GM12873 (cell line): ENCODE data around the gene AKT2.

Experiments used
- TF ChIP-seq, protein P1 (sequence below): IDR thresholded peaks from 2 replicates; pipeline ENCODE4 v1.5.1; 2012; ENCODE audit warnings: low read depth, mild to moderate bottlenecking, moderate library complexity, low read length, control low read depth; ENCODE audit not compliant: insufficient read depth; ENCODE audit errors: missing control alignments

The AKT2 gene

DNA sequence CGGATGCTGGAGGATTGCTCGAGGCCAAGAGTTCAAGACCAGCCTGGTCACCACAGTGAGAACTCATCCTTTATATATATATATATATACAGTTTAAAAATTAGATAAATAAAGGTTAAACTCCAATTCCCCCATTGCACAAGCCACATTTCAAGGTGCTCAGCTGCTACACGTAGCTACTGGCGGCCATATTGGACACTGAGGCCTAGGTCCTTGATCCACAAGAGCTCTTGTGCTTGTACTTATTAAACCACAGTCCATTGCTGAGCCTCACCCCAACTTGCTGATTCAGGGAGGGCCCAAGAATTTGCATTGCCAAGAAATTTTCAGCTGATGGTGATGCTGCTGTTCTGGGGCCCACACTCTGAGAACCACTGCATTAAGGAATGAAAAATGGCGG, 76.5 kb downstream of the AKT2 start:
- TF ChIP-seq, protein P1, sequence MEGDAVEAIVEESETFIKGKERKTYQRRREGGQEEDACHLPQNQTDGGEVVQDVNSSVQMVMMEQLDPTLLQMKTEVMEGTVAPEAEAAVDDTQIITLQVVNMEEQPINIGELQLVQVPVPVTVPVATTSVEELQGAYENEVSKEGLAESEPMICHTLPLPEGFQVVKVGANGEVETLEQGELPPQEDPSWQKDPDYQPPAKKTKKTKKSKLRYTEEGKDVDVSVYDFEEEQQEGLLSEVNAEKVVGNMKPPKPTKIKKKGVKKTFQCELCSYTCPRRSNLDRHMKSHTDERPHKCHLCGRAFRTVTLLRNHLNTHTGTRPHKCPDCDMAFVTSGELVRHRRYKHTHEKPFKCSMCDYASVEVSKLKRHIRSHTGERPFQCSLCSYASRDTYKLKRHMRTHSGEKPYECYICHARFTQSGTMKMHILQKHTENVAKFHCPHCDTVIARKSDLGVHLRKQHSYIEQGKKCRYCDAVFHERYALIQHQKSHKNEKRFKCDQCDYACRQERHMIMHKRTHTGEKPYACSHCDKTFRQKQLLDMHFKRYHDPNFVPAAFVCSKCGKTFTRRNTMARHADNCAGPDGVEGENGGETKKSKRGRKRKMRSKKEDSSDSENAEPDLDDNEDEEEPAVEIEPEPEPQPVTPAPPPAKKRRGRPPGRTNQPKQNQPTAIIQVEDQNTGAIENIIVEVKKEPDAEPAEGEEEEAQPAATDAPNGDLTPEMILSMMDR = no peak

DNA sequence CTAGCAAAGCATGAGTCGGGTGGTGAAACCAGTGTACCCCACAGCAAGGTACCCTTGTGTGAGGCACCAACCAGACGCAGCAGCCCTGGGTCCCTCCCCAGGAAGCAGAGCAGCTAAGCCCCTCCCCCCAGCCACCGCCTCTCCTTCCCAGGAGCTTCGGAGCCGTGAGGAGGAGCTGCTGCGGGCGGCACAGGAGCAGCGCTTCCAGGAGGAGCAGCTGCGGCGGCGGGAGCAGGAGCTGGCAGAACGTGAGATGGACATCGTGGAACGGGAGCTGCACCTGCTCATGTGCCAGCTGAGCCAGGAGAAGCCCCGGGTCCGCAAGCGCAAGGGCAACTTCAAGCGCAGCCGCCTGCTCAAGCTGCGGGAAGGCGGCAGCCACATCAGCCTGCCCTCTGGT, 79.4 kb downstream of the AKT2 start:
- TF ChIP-seq, protein P1 = no peak

DNA sequence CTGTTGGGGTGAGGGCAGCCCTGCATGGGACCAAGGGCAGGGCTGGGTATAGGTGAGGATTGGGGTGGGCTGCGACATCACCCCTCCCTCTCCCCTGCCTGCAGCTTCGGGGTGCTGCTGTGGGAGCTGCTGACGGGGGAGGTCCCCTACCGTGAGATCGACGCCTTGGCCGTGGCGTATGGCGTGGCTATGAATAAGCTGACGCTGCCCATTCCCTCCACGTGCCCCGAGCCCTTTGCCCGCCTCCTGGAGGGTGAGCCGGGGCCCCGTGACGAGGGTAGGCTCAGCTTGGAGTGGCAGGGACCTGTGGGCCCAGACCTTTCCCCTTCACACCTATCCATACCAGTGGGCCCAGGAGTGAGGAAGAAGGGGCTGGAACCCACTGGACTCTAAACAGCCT, 80.8 kb downstream of the AKT2 start:
- TF ChIP-seq, protein P1 = no peak

DNA sequence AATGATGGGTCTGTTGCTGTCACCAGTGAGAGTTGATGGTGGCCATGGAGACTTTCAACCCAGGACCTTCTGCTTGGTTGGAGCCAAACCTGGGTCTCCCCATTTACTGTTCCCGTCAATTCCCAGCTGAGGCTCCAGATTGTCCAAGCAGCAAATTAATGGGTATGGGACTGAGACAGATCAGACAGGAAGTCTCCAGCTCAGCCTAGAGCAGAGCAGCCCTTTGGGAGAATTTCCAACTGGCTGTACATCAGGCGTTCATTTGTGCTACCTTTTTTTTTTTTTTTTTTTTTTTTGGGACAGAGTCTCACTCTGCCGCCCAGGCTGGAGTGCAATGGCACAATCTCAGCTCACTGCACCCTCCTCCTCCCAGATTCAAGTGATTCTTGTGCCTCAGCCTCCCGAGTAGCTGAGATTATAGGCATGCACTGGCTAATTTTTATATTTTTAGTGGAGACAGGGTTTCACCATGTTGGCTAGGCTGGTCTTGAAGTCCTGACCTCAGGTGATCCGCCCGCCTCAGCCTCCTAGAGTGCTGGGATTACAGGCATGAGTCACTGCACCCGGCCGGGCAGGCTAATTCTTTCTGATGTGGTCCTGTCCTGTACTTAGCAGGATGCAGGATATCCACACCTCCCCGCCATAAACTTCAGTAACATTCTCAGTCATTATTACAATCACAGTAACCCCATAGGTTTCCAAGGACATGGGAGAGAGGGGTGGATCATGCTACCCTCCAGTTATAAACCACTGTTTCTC, 84.6 kb downstream of the AKT2 start:
- TF ChIP-seq, protein P1 = no peak

DNA sequence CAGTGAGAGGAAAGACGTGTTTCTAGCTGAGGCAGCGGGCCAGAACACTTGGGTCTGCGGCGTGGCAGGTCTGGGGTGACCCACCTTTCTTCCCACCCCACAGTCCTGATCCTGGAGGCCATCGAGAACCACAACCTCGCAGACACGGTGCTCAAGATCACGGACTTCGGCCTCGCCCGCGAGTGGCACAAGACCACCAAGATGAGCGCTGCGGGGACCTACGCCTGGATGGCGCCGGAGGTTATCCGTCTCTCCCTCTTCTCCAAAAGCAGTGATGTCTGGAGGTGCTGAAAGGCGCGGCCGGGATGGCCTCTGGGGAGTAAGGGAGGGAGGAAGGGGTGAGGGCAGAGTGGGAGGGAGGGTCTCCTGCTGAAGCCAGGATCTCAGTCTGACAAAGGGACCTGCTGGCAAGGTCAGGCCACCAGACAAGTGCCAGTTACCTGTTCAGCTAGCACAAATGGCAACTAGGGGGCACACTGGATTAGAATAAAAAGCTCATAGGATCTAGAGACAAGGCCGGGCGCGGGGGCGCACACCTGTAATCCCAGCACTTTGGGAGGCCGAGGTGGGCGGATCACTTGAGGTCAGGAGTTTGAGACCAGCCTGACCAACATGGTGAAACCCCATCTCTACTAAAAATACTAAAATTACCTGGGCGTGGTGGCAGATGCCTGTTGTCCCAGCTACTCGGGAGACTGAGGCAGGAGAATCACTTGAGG, 86.7 kb downstream of the AKT2 start:
- TF ChIP-seq, protein P1 = no peak

DNA sequence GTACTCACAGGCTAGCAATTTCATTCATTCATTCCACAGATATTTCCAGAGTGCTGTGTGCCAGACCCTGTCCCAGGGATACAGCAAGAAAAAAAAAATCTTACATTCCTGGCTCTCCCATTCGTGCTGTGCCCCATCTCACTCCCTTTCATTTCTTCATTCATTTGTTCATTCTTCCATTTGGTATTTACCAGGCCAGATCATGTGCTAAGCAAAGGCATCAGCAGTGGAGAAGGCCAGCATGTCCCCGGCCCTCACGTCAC, 91.6 kb downstream of the AKT2 start:
- TF ChIP-seq, protein P1 = no peak

DNA sequence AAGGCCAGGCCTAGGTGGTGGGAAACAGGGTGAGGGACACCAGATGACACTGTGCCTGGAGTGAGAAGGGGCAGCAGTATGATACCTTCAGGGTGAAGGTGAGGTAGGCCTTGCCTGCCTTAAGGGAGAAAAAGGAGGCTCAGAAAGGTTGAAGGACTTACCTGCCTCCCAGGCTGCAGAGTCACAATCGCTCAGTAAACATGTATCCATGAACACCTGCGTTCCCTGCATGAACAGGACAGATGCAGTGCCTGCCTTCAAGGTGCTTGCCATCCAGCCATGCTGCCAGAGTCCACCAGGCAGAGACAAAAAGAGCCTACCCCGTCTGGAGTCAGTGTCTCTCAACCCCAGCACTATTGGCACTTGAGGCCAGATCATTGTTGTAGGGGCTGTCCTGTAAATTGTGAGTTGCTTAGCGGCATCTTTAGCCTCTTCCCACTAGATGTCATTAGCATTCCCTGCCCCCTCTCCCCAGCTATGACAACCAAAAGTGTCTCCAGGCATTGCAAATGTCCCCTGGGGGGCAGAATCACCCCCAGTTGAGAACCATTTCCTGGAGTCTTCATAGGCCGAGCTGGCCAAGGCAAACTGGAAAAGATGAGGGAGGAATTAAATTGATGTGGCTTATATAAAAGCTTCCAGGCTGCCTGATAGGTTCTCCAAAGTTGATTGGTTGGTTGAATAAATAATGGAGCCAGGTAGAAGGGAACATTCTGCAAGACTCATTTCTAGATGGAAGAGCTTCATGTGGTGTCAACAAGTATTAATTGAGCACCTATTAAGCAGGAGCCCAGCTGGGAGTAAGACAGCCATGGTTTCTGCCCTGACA, 92.2 kb downstream of the AKT2 start:
- TF ChIP-seq, protein P1 = no peak
